Omental fat pad (tissue), 4 donors: Measurements from ENCODE around the gene MYADML2. TPM values are rescaled to one million over a fixed set of nuclear protein-coding genes. Genes with fewer than 3 reads are reported as not detected.

Experiments used
- ATAC-seq: fragments of 150-250 bp; one replicate; pipeline ENCODE4 v1.9.1; 2016; ENCODE audit warnings: mild to moderate bottlenecking, moderate library complexity; ENCODE audit not compliant: low FRiP score
- DNase-seq: peaks from one replicate; pipeline ENCODE4 v3.0.0-alpha.2; 2019; ENCODE audit warnings: low spot score
- CTCF ChIP-seq, 3 donors: fragments of 450-650 bp; IDR thresholded peaks; one replicate each; pipeline ENCODE4 v1.5.1; 2016 to 2017; ENCODE audit warnings: antibody characterized with exemption in 3 of 3, mild to moderate bottlenecking in 3 of 3, moderate library complexity in 2 of 3
- total RNA-seq, 4 donors: library from RNA; depleted of rRNA; stranded (reverse); fragments of >200 nt; gene quantifications; one replicate each; pipeline ENCODE4 v1.1.0, GENCODE V29; 2016

The MYADML2 gene
- not detected for total RNA-seq

- ATAC-seq (no peak), DNase-seq (no peak)
- no peak for TF ChIP-seq CTCF (IDR thresholded peaks at IDR 0.05)
Measured at GRCh38 chr17:81947189-81947588, at the start of gene MYADML2. TSS of gene MYADML2 (minus strand) at chr17:81947233. CDS start at chr17:81941741, 5,492 bp downstream.

DNA sequence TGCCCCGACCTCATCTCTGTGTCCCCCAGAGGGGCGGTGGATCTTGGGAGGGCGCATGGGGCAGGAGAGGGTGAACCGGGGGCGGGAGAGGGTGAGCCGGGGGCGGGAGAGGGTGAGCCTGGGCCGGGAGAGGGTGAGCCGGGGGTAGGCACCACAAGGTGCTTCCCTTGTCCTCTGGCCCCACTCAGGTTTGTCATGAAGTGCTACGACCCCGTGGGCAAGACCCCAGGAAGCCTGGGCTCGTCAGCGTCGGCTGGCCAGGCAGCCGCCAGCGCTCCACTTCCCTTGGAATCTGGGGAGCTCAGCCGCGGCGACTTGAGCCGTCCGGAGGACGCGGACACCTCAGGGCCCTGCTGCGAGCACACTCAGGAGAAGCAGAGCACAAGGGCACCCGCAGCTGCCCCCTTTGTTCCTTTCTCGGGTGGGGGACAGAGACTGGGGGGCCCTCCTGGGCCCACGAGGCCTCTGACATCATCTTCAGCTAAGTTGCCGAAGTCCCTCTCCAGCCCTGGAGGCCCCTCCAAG is 49.3 kb upstream of the MYADML2 start:
- TF ChIP-seq CTCF (IDR thresholded peaks at IDR 0.05): no peak
- DNase-seq (no peak), ATAC-seq (no peak)

- no peak for ATAC-seq
Measured at GRCh38 chr17:81995463-81996231, 48.6 kb upstream of the MYADML2 start.

GRCh38 chr17:81994593-81995462 is 47.8 kb upstream of the MYADML2 start:
- DNase-seq (no peak), ATAC-seq (no peak)
- no peak for TF ChIP-seq CTCF (IDR thresholded peaks at IDR 0.05)

More at GRCh38 chr17:81995463-81996231, 48.6 kb upstream of the MYADML2 start:
- TF ChIP-seq CTCF (IDR thresholded peaks at IDR 0.05): no peak
- no peak for DNase-seq

DNA sequence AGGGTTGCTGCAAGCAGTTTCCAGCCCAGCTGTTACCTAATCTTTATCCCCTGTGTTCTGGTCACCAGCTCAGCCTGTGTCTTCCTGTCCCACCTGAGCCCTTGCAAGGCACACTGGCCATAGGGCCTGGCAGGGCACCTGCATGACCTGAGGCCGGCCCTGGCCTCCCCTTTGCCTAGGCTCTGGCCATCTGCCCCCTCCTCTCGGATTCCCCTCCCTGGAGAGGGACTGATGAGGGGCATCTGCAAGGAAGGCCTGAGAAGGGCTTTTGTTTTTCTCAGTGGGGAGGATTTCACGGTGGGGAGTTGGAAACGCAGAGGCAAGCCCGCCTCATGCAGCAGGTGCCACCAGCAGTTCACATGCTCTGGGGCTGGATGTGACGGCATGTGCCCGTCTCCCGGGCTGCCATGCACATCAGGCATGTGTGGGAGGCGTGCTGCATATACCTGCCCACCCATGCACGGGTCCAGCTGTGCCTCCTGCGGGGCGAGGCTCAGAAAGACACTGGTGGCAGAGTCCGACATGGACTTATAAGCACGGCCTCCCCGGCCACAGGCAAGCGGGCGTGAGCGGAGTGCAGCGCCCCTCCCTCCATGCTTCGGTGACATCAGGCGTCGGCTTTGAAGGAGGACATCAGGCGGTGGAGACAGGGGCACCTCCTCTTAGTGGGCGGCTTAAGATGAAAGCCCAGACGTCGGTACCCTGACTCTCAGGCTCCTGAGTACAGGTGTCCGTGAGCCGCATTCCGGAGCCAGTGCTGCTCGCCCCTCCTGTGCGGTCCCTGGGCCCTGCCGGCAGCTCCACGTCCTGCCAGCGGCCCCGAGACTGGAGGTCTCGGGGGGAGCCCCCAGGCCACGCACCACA is 46.9 kb upstream of the MYADML2 start:
- TF ChIP-seq CTCF (IDR thresholded peaks at IDR 0.05): no peak
- DNase-seq (no peak), ATAC-seq (no peak)

DNA sequence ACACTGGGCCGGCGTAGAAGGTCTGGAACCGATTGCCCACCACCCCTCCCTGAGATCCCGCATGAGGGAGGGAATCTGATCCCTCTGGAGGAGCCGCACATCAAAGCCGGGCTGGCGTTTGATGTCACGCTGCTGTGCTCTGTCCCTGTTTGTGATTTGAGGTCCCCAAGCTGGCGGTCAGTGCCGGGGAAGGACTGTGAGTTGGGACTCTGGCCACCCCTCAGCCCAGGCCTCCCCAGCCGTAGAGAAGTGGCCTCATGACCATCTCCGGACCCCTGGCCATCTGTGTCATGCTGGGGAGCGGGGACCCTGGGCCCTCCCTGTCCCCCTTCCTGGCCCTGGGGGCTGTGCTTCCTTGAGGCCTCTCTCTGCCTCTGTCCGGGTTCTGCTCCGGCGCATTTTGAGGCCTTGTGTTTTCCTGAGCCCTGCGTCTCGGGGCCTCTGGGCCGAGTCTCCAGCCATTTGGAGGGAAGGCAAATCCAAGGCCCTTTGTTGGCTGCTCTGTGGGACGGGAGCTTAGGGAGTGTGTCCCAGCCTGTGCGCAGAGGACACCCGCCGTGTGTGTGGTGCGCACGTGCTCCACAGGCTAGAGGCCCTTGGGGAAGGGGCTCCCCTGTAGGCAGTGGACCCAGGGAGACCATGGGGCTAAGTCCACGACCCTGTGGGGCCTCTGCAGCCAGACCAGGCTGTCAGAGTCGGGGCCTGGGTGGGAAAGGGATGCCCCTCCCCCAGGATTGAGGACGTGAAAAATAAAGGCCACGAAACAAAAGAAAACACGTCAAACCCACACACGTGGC is 45.5 kb upstream of the MYADML2 start:
- no peak for TF ChIP-seq CTCF (IDR thresholded peaks at IDR 0.05)
- ATAC-seq (no peak), DNase-seq (no peak)
